Rectal smooth muscle tissue (tissue), 1 donor: Measurements from ENCODE around the gene FILIP1L.
A peak's percentile ranks its signal among the peaks of the same experiment; 100 is the strongest.

Experiments used
- H3K27ac ChIP-seq: one replicate; pipeline ENCODE4 v1.7.0; 2013; ENCODE audit warnings: low read depth, low read length, inconsistent platforms
- H3K27me3 ChIP-seq: one replicate; pipeline ENCODE4 v1.7.0; 2013; ENCODE audit warnings: low read length; ENCODE audit not compliant: control insufficient read depth, insufficient read depth
- H3K36me3 ChIP-seq: one replicate; pipeline ENCODE4 v1.7.0; 2013; ENCODE audit warnings: low read length; ENCODE audit not compliant: control insufficient read depth, insufficient read depth
- H3K4me1 ChIP-seq: one replicate; pipeline ENCODE4 v1.7.0; 2013; ENCODE audit warnings: low read length; ENCODE audit not compliant: control insufficient read depth, insufficient read depth
- H3K4me3 ChIP-seq: one replicate; pipeline ENCODE4 v1.7.0; 2013; ENCODE audit warnings: low read length
- H3K9ac ChIP-seq: one replicate; pipeline ENCODE4 v1.7.0; 2013; ENCODE audit warnings: low read length

Gene FILIP1L

GRCh38 chr3:99882436-99883137 lies 231.7 kb downstream of the FILIP1L start:
- H3K27ac ChIP-seq = peak overlapping the region; percentile 6
- no peaks in the 10 kb centered on the region for H3K36me3 ChIP-seq
- H3K4me3 ChIP-seq = no peak overlapping the region
- H3K27me3 ChIP-seq = no peaks in the 10 kb centered on the region
- no peak overlapping the region for H3K9ac ChIP-seq
- H3K4me1 ChIP-seq = peaks cover 7% of the 10 kb centered on the region

- H3K27ac ChIP-seq = peak overlapping the region; percentile 68
- no peaks in the 10 kb centered on the region for H3K36me3 ChIP-seq
- peaks cover 7% of the 10 kb centered on the region for H3K4me1 ChIP-seq
- H3K9ac ChIP-seq = no peak overlapping the region
- H3K4me3 ChIP-seq = no peak overlapping the region
- no peaks in the 10 kb centered on the region for H3K27me3 ChIP-seq
Measured at GRCh38 chr3:99881121-99881524, 233.2 kb downstream of the FILIP1L start.

- Histone ChIP-seq H3K27ac (no peak overlapping the region), H3K4me3 (no peak overlapping the region), H3K27me3 (no peaks in the 10 kb centered on the region), H3K4me1 (peaks cover 7% of the 10 kb centered on the region), H3K9ac (no peak overlapping the region), H3K36me3 (no peaks in the 10 kb centered on the region)
Measured at GRCh38 chr3:99879275-99879674, 235.0 kb downstream of the FILIP1L start.

GRCh38 chr3:99878005-99878404 lies 236.3 kb downstream of the FILIP1L start:
- no peaks in the 10 kb centered on the region for H3K27me3 ChIP-seq
- no peak overlapping the region for H3K4me3 ChIP-seq
- H3K9ac ChIP-seq = no peak overlapping the region
- H3K27ac ChIP-seq = peak overlapping the region; percentile 54
- peaks cover 7% of the 10 kb centered on the region for H3K4me1 ChIP-seq
- no peaks in the 10 kb centered on the region for H3K36me3 ChIP-seq

GRCh38 chr3:99877031-99877579 lies 237.2 kb downstream of the FILIP1L start:
- Histone ChIP-seq H3K36me3 (no peaks in the 10 kb centered on the region), H3K9ac (no peak overlapping the region), H3K4me3 (no peak overlapping the region), H3K27me3 (no peaks in the 10 kb centered on the region), H3K4me1 (peaks cover 14% of the 10 kb centered on the region), H3K27ac (peak overlapping the region; percentile 99)

GRCh38 chr3:99875929-99876841 lies 238.1 kb downstream of the FILIP1L start:
- H3K9ac ChIP-seq = peak overlapping the region; percentile 89
- peaks cover 22% of the 10 kb centered on the region for H3K4me1 ChIP-seq
- H3K27ac ChIP-seq = peak overlapping the region; percentile 99
- no peaks in the 10 kb centered on the region for H3K27me3 ChIP-seq
- peak overlapping the region; percentile 89 for H3K4me3 ChIP-seq
- H3K36me3 ChIP-seq = no peaks in the 10 kb centered on the region

GRCh38 chr3:99875581-99875928 lies 238.7 kb downstream of the FILIP1L start:
- Histone ChIP-seq H3K4me1 (peaks cover 23% of the 10 kb centered on the region), H3K27me3 (no peaks in the 10 kb centered on the region), H3K36me3 (no peaks in the 10 kb centered on the region), H3K4me3 (peak overlapping the region; percentile 89), H3K27ac (peak overlapping the region; percentile 99), H3K9ac (peak overlapping the region; percentile 89)

GRCh38 chr3:99874237-99875002 lies 239.9 kb downstream of the FILIP1L start:
- Histone ChIP-seq H3K4me1 (peaks cover 32% of the 10 kb centered on the region), H3K27ac (peak overlapping the region; percentile 99), H3K9ac (no peak overlapping the region), H3K36me3 (no peaks in the 10 kb centered on the region), H3K27me3 (no peaks in the 10 kb centered on the region), H3K4me3 (peak overlapping the region; percentile 49)

- no peak overlapping the region for H3K9ac ChIP-seq
- H3K4me3 ChIP-seq = peak overlapping the region; percentile 50
- no peaks in the 10 kb centered on the region for H3K36me3 ChIP-seq
- H3K27ac ChIP-seq = peak overlapping the region; percentile 99
- H3K27me3 ChIP-seq = no peaks in the 10 kb centered on the region
- peaks cover 36% of the 10 kb centered on the region for H3K4me1 ChIP-seq
Measured at GRCh38 chr3:99873269-99874102, 240.8 kb downstream of the FILIP1L start.

- no peaks in the 10 kb centered on the region for H3K27me3 ChIP-seq
- H3K9ac ChIP-seq = no peak overlapping the region
- peaks cover 41% of the 10 kb centered on the region for H3K4me1 ChIP-seq
- H3K4me3 ChIP-seq = peak overlapping the region; percentile 50
- peak overlapping the region; percentile 99 for H3K27ac ChIP-seq
- H3K36me3 ChIP-seq = no peaks in the 10 kb centered on the region
Measured at GRCh38 chr3:99872923-99873254, 241.4 kb downstream of the FILIP1L start.

- peak overlapping the region; percentile 5 for H3K9ac ChIP-seq
Measured at GRCh38 chr3:99871231-99872045, 242.9 kb downstream of the FILIP1L start.

More at GRCh38 chr3:99871231-99872045, 242.9 kb downstream of the FILIP1L start:
- peaks cover 54% of the 10 kb centered on the region for H3K4me1 ChIP-seq
- no peaks in the 10 kb centered on the region for H3K27me3 ChIP-seq
- peak overlapping the region; percentile 46 for H3K4me3 ChIP-seq
- H3K36me3 ChIP-seq = no peaks in the 10 kb centered on the region
- H3K27ac ChIP-seq = peak overlapping the region; percentile 99
